ENCODE data around the gene IQCK.

- TF ChIP-seq, protein P1, sequence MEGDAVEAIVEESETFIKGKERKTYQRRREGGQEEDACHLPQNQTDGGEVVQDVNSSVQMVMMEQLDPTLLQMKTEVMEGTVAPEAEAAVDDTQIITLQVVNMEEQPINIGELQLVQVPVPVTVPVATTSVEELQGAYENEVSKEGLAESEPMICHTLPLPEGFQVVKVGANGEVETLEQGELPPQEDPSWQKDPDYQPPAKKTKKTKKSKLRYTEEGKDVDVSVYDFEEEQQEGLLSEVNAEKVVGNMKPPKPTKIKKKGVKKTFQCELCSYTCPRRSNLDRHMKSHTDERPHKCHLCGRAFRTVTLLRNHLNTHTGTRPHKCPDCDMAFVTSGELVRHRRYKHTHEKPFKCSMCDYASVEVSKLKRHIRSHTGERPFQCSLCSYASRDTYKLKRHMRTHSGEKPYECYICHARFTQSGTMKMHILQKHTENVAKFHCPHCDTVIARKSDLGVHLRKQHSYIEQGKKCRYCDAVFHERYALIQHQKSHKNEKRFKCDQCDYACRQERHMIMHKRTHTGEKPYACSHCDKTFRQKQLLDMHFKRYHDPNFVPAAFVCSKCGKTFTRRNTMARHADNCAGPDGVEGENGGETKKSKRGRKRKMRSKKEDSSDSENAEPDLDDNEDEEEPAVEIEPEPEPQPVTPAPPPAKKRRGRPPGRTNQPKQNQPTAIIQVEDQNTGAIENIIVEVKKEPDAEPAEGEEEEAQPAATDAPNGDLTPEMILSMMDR (IDR thresholded peaks at IDR 0.05): no peak
- TF ChIP-seq POLR2AphosphoS5 (IDR thresholded peaks at IDR 0.05) (no peak), POLR2A (IDR thresholded peaks at IDR 0.05) (no peak)
Observed at GRCh38 chr16:19717314-19717713, 757 bp upstream of the IQCK start.

All from breast epithelium (tissue), 3 donors.